ENCODE results near the gene CAST. TPM values are rescaled to one million over a fixed set of nuclear protein-coding genes. Genes with fewer than 3 reads are reported as not detected.

The CAST gene
- total RNA-seq, 1 experiment from 2014 or later: 52.3 TPM

GRCh38 chr5:96679293-96679692 is 17.1 kb downstream of the CAST start:
- Histone ChIP-seq H3K4me1 (ENCODE audit: insufficient read depth, low read length) (no peaks in the 10 kb centered on the region), H3K23ac (ENCODE audit: insufficient read length, low read depth, low read length) (no peak overlapping the region), H3K56ac (ENCODE audit: insufficient read length, low read depth, low read length) (no peak overlapping the region), H3T11ph (ENCODE audit: low read length) (no peak overlapping the region), H3K18ac (ENCODE audit: insufficient read length, low read depth, low read length) (no peak overlapping the region), H3K27me3 (ENCODE audit: insufficient read depth, low read length) (no peaks in the 10 kb centered on the region), H2AK5ac (ENCODE audit: insufficient read length, low read length) (no peak overlapping the region), H2BK15ac (ENCODE audit: low read depth, low read length) (no peak overlapping the region), H2BK20ac (ENCODE audit: low read depth, low read length, poor library complexity, severe bottlenecking) (no peak overlapping the region), H4K8ac (replicated peaks; ENCODE audit: insufficient read length, low read depth, low read length) (no peak overlapping the region), H3K14ac (ENCODE audit: insufficient read depth, low read length) (no peak overlapping the region), H3K79me1 (ENCODE audit: insufficient read depth, low read depth, low read length, poor library complexity, severe bottlenecking) (no peaks in the 10 kb centered on the region), H2BK120ac (ENCODE audit: low read depth, low read length, poor library complexity, severe bottlenecking) (no peak overlapping the region), H2BK12ac (ENCODE audit: insufficient read length, low read depth, low read length) (no peak overlapping the region), H2BK5ac (ENCODE audit: insufficient read length, low read length) (no peak overlapping the region), H3K27ac (ENCODE audit: insufficient read length, low read depth, low read length) (no peak overlapping the region), H4K91ac (ENCODE audit: insufficient read length, low read depth, low read length) (no peak overlapping the region), H2AFZ (ENCODE audit: low read length) (no peak overlapping the region), H3K23me2 (ENCODE audit: insufficient read length, low read depth, low read length, poor library complexity, severe bottlenecking) (no peaks in the 10 kb centered on the region), H3K9me3 (ENCODE audit: control insufficient read depth, low read depth, low read length) (no peaks in the 10 kb centered on the region), H4K20me1 (ENCODE audit: control insufficient read depth, insufficient read depth, insufficient read length) (no peaks in the 10 kb centered on the region), H3K79me2 (ENCODE audit: insufficient read depth, low read length) (no peaks in the 10 kb centered on the region), H4K5ac (ENCODE audit: insufficient read length, low read depth, low read length) (no peak overlapping the region), H3K4me2 (ENCODE audit: insufficient read depth, insufficient read length, low read length) (no peak overlapping the region), H3K4ac (ENCODE audit: low read depth, low read length) (no peak overlapping the region), H3K9ac (ENCODE audit: extremely low read depth, insufficient read length, low read length) (no peak overlapping the region)
- TF ChIP-seq, protein P1, sequence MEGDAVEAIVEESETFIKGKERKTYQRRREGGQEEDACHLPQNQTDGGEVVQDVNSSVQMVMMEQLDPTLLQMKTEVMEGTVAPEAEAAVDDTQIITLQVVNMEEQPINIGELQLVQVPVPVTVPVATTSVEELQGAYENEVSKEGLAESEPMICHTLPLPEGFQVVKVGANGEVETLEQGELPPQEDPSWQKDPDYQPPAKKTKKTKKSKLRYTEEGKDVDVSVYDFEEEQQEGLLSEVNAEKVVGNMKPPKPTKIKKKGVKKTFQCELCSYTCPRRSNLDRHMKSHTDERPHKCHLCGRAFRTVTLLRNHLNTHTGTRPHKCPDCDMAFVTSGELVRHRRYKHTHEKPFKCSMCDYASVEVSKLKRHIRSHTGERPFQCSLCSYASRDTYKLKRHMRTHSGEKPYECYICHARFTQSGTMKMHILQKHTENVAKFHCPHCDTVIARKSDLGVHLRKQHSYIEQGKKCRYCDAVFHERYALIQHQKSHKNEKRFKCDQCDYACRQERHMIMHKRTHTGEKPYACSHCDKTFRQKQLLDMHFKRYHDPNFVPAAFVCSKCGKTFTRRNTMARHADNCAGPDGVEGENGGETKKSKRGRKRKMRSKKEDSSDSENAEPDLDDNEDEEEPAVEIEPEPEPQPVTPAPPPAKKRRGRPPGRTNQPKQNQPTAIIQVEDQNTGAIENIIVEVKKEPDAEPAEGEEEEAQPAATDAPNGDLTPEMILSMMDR (conservative IDR thresholded peaks at IDR 0.05): no peak
- H3K4me1 Mint-ChIP-seq: peaks cover 0 to 6% of the 10 kb centered on the region in 2 experiments; a peak in 2 of 4 replicates
- no peak overlapping the region; a peak in 1 of 7 replicates for H3K27ac Mint-ChIP-seq
- no peak for DNase-seq
- no peaks in the 10 kb centered on the region for H3K27me3 Mint-ChIP-seq (ENCODE audit: low read depth)
- H3K9me3 Mint-ChIP-seq: no peaks in the 10 kb centered on the region
- WGBS (ENCODE audit: extremely low coverage, insufficient read length, low lambda C conversion rate): no CpG with 5 or more reads among the region's 4 CpGs
- no peak overlapping the region for H3K4me3 Mint-ChIP-seq
- H3K36me3 Mint-ChIP-seq (ENCODE audit: insufficient read depth in 1 of 3, low read depth in 3 of 3): no peaks in the 10 kb centered on the region

Measured in H9 (cell line).